Measurements from ENCODE around the gene FSIP1.

Gene FSIP1

DNA sequence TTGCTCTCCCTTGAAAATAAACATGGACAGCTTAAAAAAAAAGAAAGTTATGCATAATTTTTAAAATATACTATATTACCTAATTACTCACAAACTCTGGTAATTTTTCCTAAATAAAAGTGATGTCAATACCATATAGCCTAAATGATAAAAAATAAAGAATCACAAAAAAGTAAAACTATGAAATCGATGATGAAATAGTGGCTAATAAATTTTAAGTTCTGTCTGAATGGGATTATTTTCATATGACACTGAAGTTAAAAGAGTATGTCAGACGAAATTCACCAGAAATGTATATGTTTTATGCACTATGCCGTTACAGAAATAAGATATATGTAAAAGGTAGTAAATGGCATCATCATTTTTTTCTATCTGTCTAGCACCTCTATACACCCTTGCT lies 51.4 kb downstream of the FSIP1 start:
- Histone ChIP-seq H3K27me3 (replicated peaks; ENCODE audit: control insufficient read depth, insufficient read depth, low read length) (no peaks in the 10 kb centered on the region), H3K36me3 (ENCODE audit: control insufficient read depth, insufficient read depth, low read length) (no peaks in the 10 kb centered on the region), H3K4me3 (replicated peaks; ENCODE audit: low read depth, low read length) (no peak overlapping the region)
- TF ChIP-seq CTCF (IDR thresholded peaks at IDR 0.05; ENCODE audit: insufficient read depth, low read length, poor library complexity, severe bottlenecking) = no peak
- no peak for DNase-seq (ENCODE audit: extremely low read depth, insufficient read length)

DNA sequence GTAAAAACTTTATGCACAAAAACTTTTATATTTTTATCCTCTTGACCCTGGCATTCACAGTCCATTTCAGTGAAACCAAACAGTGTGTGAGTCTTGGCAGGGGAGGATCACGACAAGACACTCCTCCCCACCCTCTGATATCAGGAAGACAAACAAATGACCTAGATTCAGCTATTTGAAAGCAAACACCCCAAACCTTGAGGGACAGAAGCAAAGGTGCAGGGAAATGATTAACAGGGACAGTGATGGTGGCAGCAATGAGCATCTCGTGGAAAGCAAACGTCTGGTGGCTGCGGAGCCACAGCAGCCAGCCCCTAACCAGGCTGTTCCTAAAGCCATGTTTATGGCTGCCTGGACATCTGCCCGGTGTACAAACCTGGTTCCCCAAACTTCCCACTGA lies 52.1 kb downstream of the FSIP1 start:
- Histone ChIP-seq H3K27me3 (replicated peaks; ENCODE audit: control insufficient read depth, insufficient read depth, low read length) (no peaks in the 10 kb centered on the region), H3K36me3 (ENCODE audit: control insufficient read depth, insufficient read depth, low read length) (no peaks in the 10 kb centered on the region), H3K4me3 (replicated peaks; ENCODE audit: low read depth, low read length) (no peak overlapping the region)
- no peak for TF ChIP-seq CTCF (IDR thresholded peaks at IDR 0.05; ENCODE audit: insufficient read depth, low read length, poor library complexity, severe bottlenecking)
- DNase-seq (ENCODE audit: extremely low read depth, insufficient read length) = no peak

DNA sequence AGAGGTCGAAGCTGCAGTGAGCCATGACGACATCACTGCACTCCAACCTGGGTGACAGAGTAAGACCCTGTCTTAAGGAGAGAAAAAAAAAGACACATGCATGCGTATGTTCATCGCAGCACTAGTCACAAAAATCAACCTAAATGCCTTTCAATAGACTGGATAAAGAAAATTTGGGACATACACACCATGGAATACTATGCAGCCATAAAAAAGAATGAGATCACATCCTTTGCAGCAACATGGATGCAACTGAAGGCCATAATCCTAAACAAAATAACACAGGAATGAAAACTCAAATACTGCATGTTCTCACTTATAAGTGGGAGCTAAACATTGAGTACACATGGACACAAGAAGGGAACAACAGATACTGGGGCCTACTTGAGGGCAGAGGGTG lies 53.1 kb downstream of the FSIP1 start:
- no peak for DNase-seq (ENCODE audit: extremely low read depth, insufficient read length)
- TF ChIP-seq CTCF (IDR thresholded peaks at IDR 0.05; ENCODE audit: insufficient read depth, low read length, poor library complexity, severe bottlenecking) = no peak
- Histone ChIP-seq H3K27me3 (replicated peaks; ENCODE audit: control insufficient read depth, insufficient read depth, low read length) (no peaks in the 10 kb centered on the region), H3K4me3 (replicated peaks; ENCODE audit: low read depth, low read length) (no peak overlapping the region), H3K36me3 (ENCODE audit: control insufficient read depth, insufficient read depth, low read length) (no peaks in the 10 kb centered on the region)

DNA sequence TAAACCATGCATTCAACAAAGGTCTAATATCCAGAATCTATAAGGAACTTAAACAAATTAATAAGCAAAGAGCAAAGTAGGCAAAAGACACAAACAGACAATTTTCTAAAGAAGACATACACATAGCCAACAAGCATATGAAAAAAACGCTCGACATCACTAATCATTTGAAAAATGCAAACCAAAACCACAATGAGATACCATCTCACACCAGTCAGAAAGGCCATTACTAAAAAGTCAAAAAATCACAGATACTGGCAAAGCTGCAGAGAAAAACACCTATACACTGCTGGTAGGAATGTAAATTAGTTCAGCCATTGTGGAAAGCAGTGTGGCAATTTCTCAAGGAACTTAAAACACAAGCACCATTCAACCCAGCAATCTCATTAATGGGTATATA lies 53.8 kb downstream of the FSIP1 start:
- no peak for TF ChIP-seq CTCF (IDR thresholded peaks at IDR 0.05; ENCODE audit: insufficient read depth, low read length, poor library complexity, severe bottlenecking)
- no peaks in the 10 kb centered on the region for H3K27me3 ChIP-seq (replicated peaks; ENCODE audit: control insufficient read depth, insufficient read depth, low read length)
- H3K36me3 ChIP-seq (ENCODE audit: control insufficient read depth, insufficient read depth, low read length) = no peaks in the 10 kb centered on the region
- H3K4me3 ChIP-seq (replicated peaks; ENCODE audit: low read depth, low read length) = no peak overlapping the region
- DNase-seq (ENCODE audit: extremely low read depth, insufficient read length) = no peak

GRCh38 chr15:39721893-39722292 lies 60.7 kb downstream of the FSIP1 start:
- DNase-seq (ENCODE audit: extremely low read depth, insufficient read length) = no peak
- Histone ChIP-seq H3K27me3 (replicated peaks; ENCODE audit: control insufficient read depth, insufficient read depth, low read length) (no peaks in the 10 kb centered on the region), H3K4me3 (replicated peaks; ENCODE audit: low read depth, low read length) (no peak overlapping the region), H3K36me3 (ENCODE audit: control insufficient read depth, insufficient read depth, low read length) (no peaks in the 10 kb centered on the region)
- no peak for TF ChIP-seq CTCF (IDR thresholded peaks at IDR 0.05; ENCODE audit: insufficient read depth, low read length, poor library complexity, severe bottlenecking)

Data from GM06990 (cell line).